SU-DHL-6 (cell line): ENCODE results near the gene LRRC4C.

Source experiments
- H2AFZ ChIP-seq: fragments of 200-600 bp; sonication (generic); 2 replicates; pipeline ENCODE4 v1.6.1; 2014; ENCODE audit warnings: low read depth, mild to moderate bottlenecking, moderate library complexity, mixed read lengths, antibody characterized with exemption, low read length; ENCODE audit not compliant: severe bottlenecking
- H3F3A ChIP-seq: fragments of 200-600 bp; shearing (Covaris generic); 2 replicates; pipeline ENCODE4 v1.6.0; 2016; ENCODE audit warnings: antibody characterized with exemption, mild to moderate bottlenecking; ENCODE audit not compliant: insufficient read depth
- H3K27ac ChIP-seq: fragments of 200-600 bp; sonication (generic); 2 replicates; pipeline ENCODE4 v1.5.1; 2016; ENCODE audit warnings: low read depth, mild to moderate bottlenecking, low read length, moderate library complexity, mixed read lengths
- H3K27me3 ChIP-seq: fragments of 200-600 bp; sonication (generic), shearing (Covaris generic); 2 replicates; pipeline ENCODE4 v1.6.0; 2014; ENCODE audit warnings: mild to moderate bottlenecking, low read length
- H3K36me3 ChIP-seq: fragments of 200-600 bp; sonication (generic); 2 replicates; pipeline ENCODE4 v1.6.1; 2014; ENCODE audit warnings: mild to moderate bottlenecking, low read length, mixed read lengths
- H3K4me2 ChIP-seq: fragments of 300-600, 200-600 bp; shearing (Covaris generic), sonication (generic); 2 replicates; pipeline ENCODE4 v1.6.0; 2014; ENCODE audit warnings: low read length, low read depth, mild to moderate bottlenecking; ENCODE audit not compliant: poor library complexity, severe bottlenecking
- H3K4me3 ChIP-seq: fragments of 200-600 bp; sonication (generic); 2 replicates; pipeline ENCODE4 v1.5.1; 2014; ENCODE audit warnings: antibody characterized with exemption, low read length, mild to moderate bottlenecking, mixed read lengths; ENCODE audit not compliant: insufficient read depth, poor library complexity, severe bottlenecking
- H3K79me2 ChIP-seq: fragments of 200-600 bp; sonication (generic); 2 replicates; pipeline ENCODE4 v1.6.1; 2014; ENCODE audit warnings: mild to moderate bottlenecking, low read length, moderate library complexity; ENCODE audit not compliant: insufficient read depth
- H3K9ac ChIP-seq: fragments of 200-600 bp; sonication (generic); 2 replicates; pipeline ENCODE4 v1.7.0; 2014; ENCODE audit warnings: mild to moderate bottlenecking, low read length
- H3K9me2 ChIP-seq: fragments of 200-600 bp; sonication (generic); replicated peaks from 2 replicates; pipeline ENCODE4 v1.6.1; 2014; ENCODE audit warnings: low read length; ENCODE audit not compliant: insufficient read depth
- H3K9me3 ChIP-seq: fragments of 200-600 bp; sonication (generic); 2 replicates; pipeline ENCODE4 v1.6.1; 2014; ENCODE audit warnings: low read length, mixed read lengths; ENCODE audit not compliant: insufficient read depth
- H4K20me1 ChIP-seq: fragments of 200-600 bp; sonication (generic); 2 replicates; pipeline ENCODE4 v1.6.1; 2014; ENCODE audit warnings: low read depth, mild to moderate bottlenecking, antibody characterized with exemption, low read length, moderate library complexity, mixed read lengths
- EZH2phosphoT487 ChIP-seq: fragments of 200-600 bp; sonication (generic), shearing (Covaris generic); conservative IDR thresholded peaks from 2 replicates; pipeline ENCODE4 v1.6.1; 2018; ENCODE audit warnings: mild to moderate bottlenecking, antibody characterized with exemption, low read length, moderate library complexity, mixed read lengths
- TF ChIP-seq, protein P1 (sequence below): fragments of 200-600 bp; sonication (generic); IDR thresholded peaks from one replicate; pipeline ENCODE4 v1.5.1; 2017; ENCODE audit warnings: antibody characterized with exemption, mild to moderate bottlenecking, low read length, moderate library complexity; ENCODE audit not compliant: insufficient read depth, poor library complexity, severe bottlenecking

Gene LRRC4C

GRCh38 chr11:41459465-41460401 is at the start of gene LRRC4C:
TSS of gene LRRC4C (minus strand) at chr11:41459652.
- H3K9ac ChIP-seq: no peak within 1 kb of the TSS

DNA sequence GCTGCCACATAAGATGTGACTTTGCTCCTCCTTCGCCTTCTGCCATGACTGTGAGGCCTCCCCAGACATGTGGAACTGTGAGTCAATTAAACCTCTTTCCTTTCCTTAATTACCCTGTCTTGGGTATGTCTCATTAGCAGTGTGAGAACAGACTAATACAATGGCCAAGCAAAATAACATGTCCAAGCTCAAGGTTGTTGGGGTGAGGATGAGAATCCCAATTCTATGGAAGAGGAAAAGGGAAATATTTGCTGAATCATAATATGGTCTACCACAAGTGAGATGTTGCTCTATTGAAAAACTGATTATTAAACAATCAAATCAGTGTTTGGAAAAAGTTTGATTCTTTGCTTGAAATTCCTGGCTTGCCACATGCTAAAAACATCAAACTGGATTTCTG is 48.7 kb upstream of the LRRC4C start:
- no peaks in the 10 kb centered on the region for H3K27me3 ChIP-seq

More at GRCh38 chr11:41459465-41460401, at the start of gene LRRC4C:
- Histone ChIP-seq H3K79me2 (no peaks in the 10 kb centered on the region), H4K20me1 (no peaks in the 10 kb centered on the region), H3F3A (no peaks in the 10 kb centered on the region), H3K4me2 (no peak within 1 kb of the TSS), H3K27ac (no peak within 1 kb of the TSS), H3K9me3 (no peaks in the 10 kb centered on the region), H2AFZ (no peak within 1 kb of the TSS), H3K27me3 (no peaks in the 10 kb centered on the region), H3K36me3 (no peaks in the 10 kb centered on the region), H3K4me3 (no peak within 1 kb of the TSS), H3K9me2 (no peaks in the 10 kb centered on the region)
- TF ChIP-seq, protein P1, sequence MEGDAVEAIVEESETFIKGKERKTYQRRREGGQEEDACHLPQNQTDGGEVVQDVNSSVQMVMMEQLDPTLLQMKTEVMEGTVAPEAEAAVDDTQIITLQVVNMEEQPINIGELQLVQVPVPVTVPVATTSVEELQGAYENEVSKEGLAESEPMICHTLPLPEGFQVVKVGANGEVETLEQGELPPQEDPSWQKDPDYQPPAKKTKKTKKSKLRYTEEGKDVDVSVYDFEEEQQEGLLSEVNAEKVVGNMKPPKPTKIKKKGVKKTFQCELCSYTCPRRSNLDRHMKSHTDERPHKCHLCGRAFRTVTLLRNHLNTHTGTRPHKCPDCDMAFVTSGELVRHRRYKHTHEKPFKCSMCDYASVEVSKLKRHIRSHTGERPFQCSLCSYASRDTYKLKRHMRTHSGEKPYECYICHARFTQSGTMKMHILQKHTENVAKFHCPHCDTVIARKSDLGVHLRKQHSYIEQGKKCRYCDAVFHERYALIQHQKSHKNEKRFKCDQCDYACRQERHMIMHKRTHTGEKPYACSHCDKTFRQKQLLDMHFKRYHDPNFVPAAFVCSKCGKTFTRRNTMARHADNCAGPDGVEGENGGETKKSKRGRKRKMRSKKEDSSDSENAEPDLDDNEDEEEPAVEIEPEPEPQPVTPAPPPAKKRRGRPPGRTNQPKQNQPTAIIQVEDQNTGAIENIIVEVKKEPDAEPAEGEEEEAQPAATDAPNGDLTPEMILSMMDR: no peak
- no peak for TF ChIP-seq EZH2phosphoT487

DNA sequence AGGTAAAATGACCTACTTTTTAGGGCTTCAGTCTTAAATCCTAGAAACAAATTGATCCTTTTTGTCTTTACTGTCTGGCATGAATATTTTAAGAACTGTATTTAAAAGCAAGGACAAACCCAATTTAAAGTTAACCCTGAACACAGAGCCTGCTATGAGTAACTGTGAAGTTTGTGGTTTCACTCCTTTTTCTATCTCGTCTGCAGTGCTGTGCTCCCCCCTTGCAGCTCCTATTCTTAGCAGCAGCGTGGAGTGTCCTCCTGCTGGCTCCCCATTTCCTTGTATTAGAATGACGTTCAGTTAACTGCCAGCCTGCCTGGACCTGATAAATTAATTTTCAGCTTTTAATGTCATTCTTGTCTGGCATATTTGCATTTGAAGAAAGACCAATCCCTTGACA is 40.0 kb upstream of the LRRC4C start:
- TF ChIP-seq, protein P1: no peak
- TF ChIP-seq EZH2phosphoT487: no peak
- Histone ChIP-seq H3F3A (no peaks in the 10 kb centered on the region), H2AFZ (no peak overlapping the region), H3K4me3 (no peak overlapping the region), H3K36me3 (no peaks in the 10 kb centered on the region), H4K20me1 (no peaks in the 10 kb centered on the region), H3K27ac (no peak overlapping the region), H3K9me2 (no peaks in the 10 kb centered on the region), H3K4me2 (no peak overlapping the region), H3K9me3 (no peaks in the 10 kb centered on the region), H3K9ac (no peak overlapping the region), H3K79me2 (no peaks in the 10 kb centered on the region), H3K27me3 (no peaks in the 10 kb centered on the region)

More for the DNA sequence above, 48.7 kb upstream of the LRRC4C start:
- TF ChIP-seq, protein P1: no peak
- TF ChIP-seq EZH2phosphoT487: no peak
- H3K4me2 ChIP-seq: no peak overlapping the region
- no peak overlapping the region for H3K4me3 ChIP-seq
- H2AFZ ChIP-seq: no peak overlapping the region
- H3F3A ChIP-seq: no peaks in the 10 kb centered on the region
- no peaks in the 10 kb centered on the region for H3K9me3 ChIP-seq
- H4K20me1 ChIP-seq: no peaks in the 10 kb centered on the region
- H3K9ac ChIP-seq: no peak overlapping the region
- H3K9me2 ChIP-seq: no peaks in the 10 kb centered on the region
- no peak overlapping the region for H3K27ac ChIP-seq
- H3K79me2 ChIP-seq: no peaks in the 10 kb centered on the region
- no peaks in the 10 kb centered on the region for H3K36me3 ChIP-seq
